Naive thymus-derived CD4-positive, alpha-beta T cell (primary cell): ENCODE data around the gene AKAP13. TPM values are rescaled to one million over a fixed set of nuclear protein-coding genes. Genes with fewer than 3 reads are reported as not detected.
A peak's percentile ranks its signal among the peaks of the same experiment; 100 is the strongest.

Source experiments
- ATAC-seq: fragments of 150-1000 bp; cut with Tn5 transposase; 2 replicates; pipeline ENCODE4 v1.10.0; 2021; ENCODE audit warnings: mild to moderate bottlenecking, moderate library complexity
- CTCF ChIA-PET: fragments of 350-600 bp; sonication (Branson Sonifier 250); formaldehyde crosslinking; loops from one replicate; lab custom pipeline; 2021; ENCODE audit warnings: antibody characterized with exemption; lab: Charles Lee
- POLR2A ChIA-PET: fragments of 350-600 bp; sonication (Branson Sonifier 250); formaldehyde crosslinking; loops from one replicate; lab custom pipeline; 2021; ENCODE audit warnings: antibody characterized with exemption, inconsistent platforms; lab: Charles Lee
- DNase-seq, 9 donors: peaks; one replicate each; pipeline versions ENCODE4 v3.0.0 to v3.0.0-alpha.2; 2020 to 2022; ENCODE audit warnings: mixed read lengths in 1 of 9
- H3K27ac ChIP-seq: one replicate; pipeline ENCODE4 v1.7.0; 2013; ENCODE audit warnings: mild to moderate bottlenecking, low read depth, low read length, moderate library complexity
- H3K27me3 ChIP-seq, 2 donors: one replicate each; pipeline ENCODE4 v1.7.0; 2013; ENCODE audit warnings: low read length in 2 of 2, mild to moderate bottlenecking in 2 of 2, moderate library complexity in 2 of 2; ENCODE audit not compliant: control insufficient read depth in 2 of 2, insufficient read depth in 2 of 2
- H3K36me3 ChIP-seq, 3 experiments: 1 replicate in 2 of 3; 2 replicates in 1 of 3; pipeline ENCODE4 v1.7.0; 2013; ENCODE audit warnings: low read length in 3 of 3, mild to moderate bottlenecking in 3 of 3, moderate library complexity in 1 of 3; ENCODE audit not compliant: insufficient read depth in 3 of 3, control insufficient read depth in 2 of 3
- H3K4me1 ChIP-seq, 2 donors: one replicate each; pipeline ENCODE4 v1.7.0; 2013; ENCODE audit warnings: low read length in 2 of 2, mild to moderate bottlenecking in 2 of 2, moderate library complexity in 1 of 2; ENCODE audit not compliant: control insufficient read depth in 2 of 2, insufficient read depth in 2 of 2
- H3K4me3 ChIP-seq: 2 replicates; pipeline ENCODE4 v1.7.0; 2013; ENCODE audit warnings: mild to moderate bottlenecking, low read length
- H3K9me3 ChIP-seq, 3 experiments: 1 replicate in 2 of 3; 2 replicates in 1 of 3; pipeline ENCODE4 v1.7.0; 2013; ENCODE audit warnings: low read length in 3 of 3; ENCODE audit not compliant: control insufficient read depth in 2 of 3
- H3K27ac Mint-ChIP-seq, 9 donors: one replicate each; pipeline ENCODE4 v1.8.0; 2020 to 2022; ENCODE audit warnings: mixed read lengths in 9 of 9, mild to moderate bottlenecking in 8 of 9, moderate library complexity in 5 of 9, inconsistent platforms in 2 of 9
- H3K27me3 Mint-ChIP-seq, 5 donors: one replicate each; pipeline ENCODE4 v1.8.0; 2021 to 2022; ENCODE audit warnings: mixed read lengths in 5 of 5, mild to moderate bottlenecking in 1 of 5
- H3K36me3 Mint-ChIP-seq, 5 donors: one replicate each; pipeline ENCODE4 v1.8.0; 2020 to 2022; ENCODE audit warnings: mixed read lengths in 5 of 5, mild to moderate bottlenecking in 3 of 5, inconsistent platforms in 1 of 5
- H3K4me1 Mint-ChIP-seq, 7 donors: one replicate each; pipeline ENCODE4 v1.8.0; 2020 to 2022; ENCODE audit warnings: mixed read lengths in 7 of 7, mild to moderate bottlenecking in 3 of 7, inconsistent platforms in 1 of 7
- H3K4me3 Mint-ChIP-seq, 10 donors: one replicate each; pipeline ENCODE4 v1.8.0; 2020 to 2022; ENCODE audit warnings: mild to moderate bottlenecking in 10 of 10, mixed read lengths in 10 of 10, moderate library complexity in 6 of 10, inconsistent platforms in 2 of 10
- H3K9me3 Mint-ChIP-seq, 11 donors: one replicate each; pipeline ENCODE4 v1.8.0; 2020 to 2022; ENCODE audit warnings: mixed read lengths in 11 of 11, mild to moderate bottlenecking in 4 of 11, inconsistent platforms in 1 of 11, moderate library complexity in 1 of 11
- intact Hi-C, 2 donors: fragments of 100-400 bp; cut with micrococcal nuclease; formaldehyde crosslinking; loops; one replicate each; pipeline ENCODE4 v1.15.1; 2023
- polyA plus RNA-seq, 2 donors: library from polyadenylated mRNA; unstranded; fragments of 300-500 nt; fragmentation: Illumina TruSeq; gene quantifications; one replicate each; pipeline ENCODE4 v1.2.3, GENCODE V29; 2021
- total RNA-seq, 6 experiments: library from RNA in 5 of 6; stranded (reverse) in 5 of 6; gene quantifications; 1 replicate in 5 of 6; 2 replicates in 1 of 6; pipeline ENCODE4 v1.2.3 and lab custom pipeline; 2021 to 2026

Gene AKAP13
- total and polyA plus RNA-seq, 7 experiments from 2014 or later, result 108 to 400 (median 231) TPM

- H3K27me3 Mint-ChIP-seq, result no peaks in the 10 kb centered on the region
- H3K4me1 Mint-ChIP-seq, result peaks cover 17 to 47% (median 38%) of the 10 kb centered on the region in 7 donors
- H3K36me3 ChIP-seq, result peaks cover 50 to 99% (median 67%) of the 10 kb centered on the region in 3 experiments
- H3K27ac ChIP-seq, result peak overlapping the region; percentile 34
- intact Hi-C loops, result loop anchor here in 1 of 2 donors (5.0 kb wide), 1 partner anchor 105 kb away; no protein-coding TSS in a partner anchor
- H3K9me3 ChIP-seq, result no peaks in the 10 kb centered on the region
- POLR2A ChIA-PET, result no interaction called here
- H3K9me3 Mint-ChIP-seq, result no peaks in the 10 kb centered on the region
- H3K36me3 Mint-ChIP-seq, result peaks cover 29 to 71% (median 40%) of the 10 kb centered on the region in 5 donors
- H3K4me3 ChIP-seq, result no peak overlapping the region
- peak overlapping the region in 8 of 9 donors; percentile 76 to 93 (median 89) for H3K27ac Mint-ChIP-seq
- CTCF ChIA-PET, result interaction anchor here (0.9 kb wide), 1 partner anchor 391 kb away, joined by 3 read pairs; no protein-coding TSS in a partner anchor
- H3K27me3 ChIP-seq, result no peaks in the 10 kb centered on the region
- ATAC-seq (no peak), DNase-seq (no peak)
- H3K4me1 ChIP-seq, result peaks cover 8 to 18% of the 10 kb centered on the region in 2 donors
- peak overlapping the region in 2 of 10 donors; percentile 12 to 22 for H3K4me3 Mint-ChIP-seq
Observed at GRCh38 chr15:85722374-85723152, 342.2 kb downstream of the AKAP13 start.

GRCh38 chr15:85723960-85724945, 343.9 kb downstream of the AKAP13 start:
- Histone ChIP-seq H3K9me3 (no peaks in the 10 kb centered on the region), H3K36me3 (peaks cover 33 to 98% (median 54%) of the 10 kb centered on the region in 3 experiments), H3K27ac (peak overlapping the region; percentile 34), H3K4me1 (peaks cover 8 to 18% of the 10 kb centered on the region in 2 donors), H3K4me3 (no peak overlapping the region), H3K27me3 (no peaks in the 10 kb centered on the region)
- ChIA-PET CTCF (interaction anchor here (0.8 to 0.9 kb wide), 2 partner anchors 100 to 393 kb away, joined by 3 read pairs; no protein-coding TSS in a partner anchor), POLR2A (interaction anchor here (0.9 to 1.2 kb wide), 2 partner anchors 8 to 11 kb away, joined by 3 to 4 read pairs; no protein-coding TSS in a partner anchor)
- H3K9me3 Mint-ChIP-seq, result no peaks in the 10 kb centered on the region
- H3K36me3 Mint-ChIP-seq, result peaks cover 28 to 61% (median 29%) of the 10 kb centered on the region in 5 donors
- intact Hi-C loops, result loop anchor here (1.0 to 5.0 kb wide), 2 partner anchors 17 to 107 kb away; no protein-coding TSS in a partner anchor
- no peaks in the 10 kb centered on the region for H3K27me3 Mint-ChIP-seq
- ATAC-seq (peak; percentile 89), DNase-seq (peak in 3 of 9 donors; percentile 18 to 26 (median 23))
- peaks cover 20 to 43% (median 35%) of the 10 kb centered on the region in 7 donors for H3K4me1 Mint-ChIP-seq
- peak overlapping the region; percentile 85 to 99 (median 92) for H3K27ac Mint-ChIP-seq
- H3K4me3 Mint-ChIP-seq, result peak overlapping the region in 8 of 10 donors; percentile 3 to 66 (median 44)

GRCh38 chr15:85725019-85725418, 344.6 kb downstream of the AKAP13 start:
- peaks cover 27 to 62% (median 29%) of the 10 kb centered on the region in 5 donors for H3K36me3 Mint-ChIP-seq
- Histone ChIP-seq H3K4me3 (no peak overlapping the region), H3K36me3 (peaks cover 29 to 94% (median 57%) of the 10 kb centered on the region in 3 experiments), H3K9me3 (no peaks in the 10 kb centered on the region), H3K27ac (peak overlapping the region; percentile 34), H3K27me3 (no peaks in the 10 kb centered on the region), H3K4me1 (peaks cover 8 to 18% of the 10 kb centered on the region in 2 donors)
- ChIA-PET CTCF (no interaction called here), POLR2A (no interaction called here)
- peaks cover 22 to 45% (median 35%) of the 10 kb centered on the region in 7 donors for H3K4me1 Mint-ChIP-seq
- intact Hi-C loops, result no loop called here
- H3K4me3 Mint-ChIP-seq, result no peak overlapping the region
- H3K9me3 Mint-ChIP-seq, result no peaks in the 10 kb centered on the region
- ATAC-seq (no peak), DNase-seq (no peak)
- peak overlapping the region in 8 of 9 donors; percentile 85 to 99 (median 92) for H3K27ac Mint-ChIP-seq
- no peaks in the 10 kb centered on the region for H3K27me3 Mint-ChIP-seq

- H3K27me3 ChIP-seq, result no peaks in the 10 kb centered on the region
- Mint-ChIP-seq H3K36me3 (peaks cover 29 to 62% (median 33%) of the 10 kb centered on the region in 5 donors), H3K9me3 (no peaks in the 10 kb centered on the region), H3K27me3 (no peaks in the 10 kb centered on the region), H3K4me1 (peaks cover 25 to 48% (median 35%) of the 10 kb centered on the region in 7 donors), H3K4me3 (no peak overlapping the region), H3K27ac (peak overlapping the region in 8 of 9 donors; percentile 26 to 93 (median 48))
- ATAC-seq (no peak), DNase-seq (no peak)
- ChIA-PET CTCF (no interaction called here), POLR2A (no interaction called here)
- H3K36me3 ChIP-seq, result peaks cover 30 to 92% (median 56%) of the 10 kb centered on the region in 3 experiments
- no peaks in the 10 kb centered on the region for H3K9me3 ChIP-seq
- no peak overlapping the region for H3K4me3 ChIP-seq
- intact Hi-C loops, result no loop called here
- H3K27ac ChIP-seq, result peak overlapping the region; percentile 34
- H3K4me1 ChIP-seq, result peaks cover 8 to 18% of the 10 kb centered on the region in 2 donors
Observed at GRCh38 chr15:85725564-85725963, 345.2 kb downstream of the AKAP13 start.

GRCh38 chr15:85726454-85726853, 346.1 kb downstream of the AKAP13 start:
- DNase-seq (no peak), ATAC-seq (no peak)
- Mint-ChIP-seq H3K9me3 (no peaks in the 10 kb centered on the region), H3K4me3 (no peak overlapping the region), H3K4me1 (peaks cover 22 to 42% (median 29%) of the 10 kb centered on the region in 7 donors), H3K36me3 (peaks cover 26 to 65% (median 31%) of the 10 kb centered on the region in 5 donors), H3K27me3 (no peaks in the 10 kb centered on the region), H3K27ac (peak overlapping the region in 7 of 9 donors; percentile 24 to 93 (median 51))
- intact Hi-C loops, result no loop called here
- H3K4me1 ChIP-seq, result peaks cover 8 to 18% of the 10 kb centered on the region in 2 donors
- H3K27ac ChIP-seq, result no peak overlapping the region
- no peaks in the 10 kb centered on the region for H3K27me3 ChIP-seq
- CTCF ChIA-PET, result interaction anchor here (0.7 to 1.4 kb wide), 2 partner anchors 61 to 116 kb away, joined by 4 to 5 read pairs; no protein-coding TSS in a partner anchor
- peaks cover 30 to 92% (median 57%) of the 10 kb centered on the region in 3 experiments for H3K36me3 ChIP-seq
- H3K9me3 ChIP-seq, result no peaks in the 10 kb centered on the region
- POLR2A ChIA-PET, result no interaction called here
- no peak overlapping the region for H3K4me3 ChIP-seq

- Mint-ChIP-seq H3K4me1 (peaks cover 22 to 36% (median 27%) of the 10 kb centered on the region in 7 donors), H3K36me3 (peaks cover 24 to 67% (median 32%) of the 10 kb centered on the region in 5 donors), H3K4me3 (no peak overlapping the region), H3K27me3 (no peaks in the 10 kb centered on the region), H3K27ac (peak overlapping the region in 6 of 9 donors; percentile 18 to 93 (median 38)), H3K9me3 (no peaks in the 10 kb centered on the region)
- no peak overlapping the region for H3K4me3 ChIP-seq
- H3K4me1 ChIP-seq, result peaks cover 8 to 18% of the 10 kb centered on the region in 2 donors
- H3K36me3 ChIP-seq, result peaks cover 30 to 93% (median 54%) of the 10 kb centered on the region in 3 experiments
- POLR2A ChIA-PET, result no interaction called here
- CTCF ChIA-PET, result interaction anchor here (1.4 kb wide), 1 partner anchor 115 kb away, joined by 5 read pairs; no protein-coding TSS in a partner anchor
- DNase-seq (no peak), ATAC-seq (no peak)
- H3K27ac ChIP-seq, result no peak overlapping the region
- no peaks in the 10 kb centered on the region for H3K9me3 ChIP-seq
- H3K27me3 ChIP-seq, result no peaks in the 10 kb centered on the region
- intact Hi-C loops, result no loop called here
Observed at GRCh38 chr15:85727068-85727467, 346.7 kb downstream of the AKAP13 start.
